PC-9 (cell line): ENCODE results near the gene KRT35. TPM values are rescaled to one million over a fixed set of nuclear protein-coding genes. Genes with fewer than 3 reads are reported as not detected.

Experiments used
- BruUV-seq: library from RNA; stranded (reverse); fragments of 400-500 nt; replicated peaks from 2 replicates; lab custom pipeline; 2021; lab: Mats Ljungman, UMichigan
- CTCF ChIA-PET: fragments of 300-600 bp; sonication (Branson Sonifier 250); formaldehyde crosslinking; loops from one replicate; lab custom pipeline; 2022; ENCODE audit warnings: antibody characterized with exemption; lab: Charles Lee
- POLR2A ChIA-PET: fragments of 300-600 bp; sonication (Branson Sonifier 250); formaldehyde crosslinking; loops from one replicate; lab custom pipeline; 2022; ENCODE audit warnings: antibody characterized with exemption; ENCODE audit not compliant: unreplicated experiment; lab: Charles Lee
- DNase-seq, 2 experiments: peaks; one replicate each; pipeline versions ENCODE4 v3.0.0 to v3.0.0-alpha.2; 2015 to 2022; ENCODE audit warnings: mixed read lengths in 1 of 2
- H2AFZ ChIP-seq: fragments of 200-600 bp; sonication (generic); 2 replicates; pipeline ENCODE4 v1.8.1; 2017; ENCODE audit warnings: antibody characterized with exemption
- H3F3A ChIP-seq: fragments of 200-600 bp; sonication (generic); 2 replicates; pipeline ENCODE4 v1.8.1; 2017; ENCODE audit warnings: antibody characterized with exemption, mild to moderate bottlenecking, low read depth; ENCODE audit not compliant: insufficient read depth
- H3K27ac ChIP-seq: fragments of 200-600 bp; sonication (generic); 2 replicates; pipeline ENCODE4 v1.6.1; 2016; ENCODE audit warnings: mixed run types
- H3K27me3 ChIP-seq: fragments of 200-600 bp; sonication (generic); 2 replicates; pipeline ENCODE4 v1.6.1; 2016; ENCODE audit warnings: low read depth, mixed run types; ENCODE audit not compliant: insufficient read depth
- H3K36me3 ChIP-seq: fragments of 200-600 bp; sonication (generic); 2 replicates; pipeline ENCODE4 v1.6.1; 2016; ENCODE audit warnings: low read depth, mixed run types
- H3K4me1 ChIP-seq: fragments of 200-600 bp; sonication (generic); replicated peaks from 2 replicates; pipeline ENCODE4 v1.6.1; 2016; ENCODE audit warnings: mixed run types; ENCODE audit not compliant: insufficient read depth
- H3K4me2 ChIP-seq: fragments of 200-600 bp; sonication (generic); 2 replicates; pipeline ENCODE4 v1.6.1; 2017; ENCODE audit warnings: mixed run types
- H3K4me3 ChIP-seq: fragments of 200-600 bp; sonication (generic); 2 replicates; pipeline ENCODE4 v1.6.1; 2016; ENCODE audit warnings: mixed run types
- H3K79me2 ChIP-seq: fragments of 200-600 bp; sonication (generic); 2 replicates; pipeline ENCODE4 v1.6.1; 2017; ENCODE audit warnings: low read depth, mixed run types
- H3K9me2 ChIP-seq: fragments of 200-600 bp; sonication (generic); 2 replicates; pipeline ENCODE4 v1.8.1; 2017; ENCODE audit warnings: mild to moderate bottlenecking; ENCODE audit not compliant: insufficient read depth
- H3K9me3 ChIP-seq: fragments of 200-600 bp; sonication (generic); 2 replicates; pipeline ENCODE4 v1.8.1; 2016; ENCODE audit warnings: low read depth; ENCODE audit not compliant: insufficient read depth
- H4K20me1 ChIP-seq: fragments of 200-600 bp; sonication (generic); 2 replicates; pipeline ENCODE4 v1.8.1; 2017; ENCODE audit not compliant: insufficient read depth
- EZH2 ChIP-seq: fragments of 200-600 bp; sonication (generic); IDR thresholded peaks from 2 replicates; pipeline ENCODE4 v1.8.0; 2017; ENCODE audit warnings: antibody characterized with exemption, low read depth
- intact Hi-C: fragments of 100-400 bp; cut with micrococcal nuclease; formaldehyde crosslinking; loops from one replicate; pipeline ENCODE4 v1.10.0; 2022; ENCODE audit not compliant: unreplicated experiment
- total RNA-seq: library from RNA; stranded (reverse); gene quantifications from 2 replicates; pipeline ENCODE4 v1.2.3, GENCODE V29; 2021
- TF ChIP-seq, protein P1 (sequence below): fragments of 200-600 bp; sonication (generic); conservative IDR thresholded peaks from 2 replicates; pipeline ENCODE4 v1.6.1; 2017; ENCODE audit warnings: mixed run types, antibody characterized with exemption, mild to moderate bottlenecking, moderate library complexity

Gene KRT35
- total RNA-seq, 1 experiment from 2014 or later, result not detected

- CTCF ChIA-PET, result interaction anchor here (0.7 kb wide), 1 partner anchor 267 kb away, joined by 6 read pairs; no protein-coding TSS in a partner anchor
- peaks cover 19% of the 10 kb centered on the region; the same call in 1 of the 2 replicates for H3K79me2 ChIP-seq
- H4K20me1 ChIP-seq, result 0 out of 2 replicates have a peak, but pooled peaks cover under 1% of the 10 kb centered on the region
- H3K4me1 ChIP-seq, result peaks cover 61% of the 10 kb centered on the region
- peak in 1 of 2 experiments; percentile 32 for DNase-seq
- BruUV-seq, result no TSS peak
- POLR2A ChIA-PET, result interaction anchor here (0.6 kb wide), 1 partner anchor 10 kb away, joined by 3 read pairs; the partner anchor contains the start of gene KRT19
- H3K4me2 ChIP-seq, result peak overlapping the region; percentile 69
- intact Hi-C loops, result no loop called here
- H3K9me3 ChIP-seq, result no peaks in the 10 kb centered on the region
- peaks cover 51% of the 10 kb centered on the region for H3F3A ChIP-seq
- H3K36me3 ChIP-seq, result peaks cover 3% of the 10 kb centered on the region
- no peaks in the 10 kb centered on the region for H3K9me2 ChIP-seq
- H3K27ac ChIP-seq, result peak overlapping the region; percentile 95; the same call in 1 of the 2 replicates
- TF ChIP-seq, protein P1, sequence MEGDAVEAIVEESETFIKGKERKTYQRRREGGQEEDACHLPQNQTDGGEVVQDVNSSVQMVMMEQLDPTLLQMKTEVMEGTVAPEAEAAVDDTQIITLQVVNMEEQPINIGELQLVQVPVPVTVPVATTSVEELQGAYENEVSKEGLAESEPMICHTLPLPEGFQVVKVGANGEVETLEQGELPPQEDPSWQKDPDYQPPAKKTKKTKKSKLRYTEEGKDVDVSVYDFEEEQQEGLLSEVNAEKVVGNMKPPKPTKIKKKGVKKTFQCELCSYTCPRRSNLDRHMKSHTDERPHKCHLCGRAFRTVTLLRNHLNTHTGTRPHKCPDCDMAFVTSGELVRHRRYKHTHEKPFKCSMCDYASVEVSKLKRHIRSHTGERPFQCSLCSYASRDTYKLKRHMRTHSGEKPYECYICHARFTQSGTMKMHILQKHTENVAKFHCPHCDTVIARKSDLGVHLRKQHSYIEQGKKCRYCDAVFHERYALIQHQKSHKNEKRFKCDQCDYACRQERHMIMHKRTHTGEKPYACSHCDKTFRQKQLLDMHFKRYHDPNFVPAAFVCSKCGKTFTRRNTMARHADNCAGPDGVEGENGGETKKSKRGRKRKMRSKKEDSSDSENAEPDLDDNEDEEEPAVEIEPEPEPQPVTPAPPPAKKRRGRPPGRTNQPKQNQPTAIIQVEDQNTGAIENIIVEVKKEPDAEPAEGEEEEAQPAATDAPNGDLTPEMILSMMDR, result no peak
- TF ChIP-seq EZH2, result no peak
- H2AFZ ChIP-seq, result no peak overlapping the region
- no peaks in the 10 kb centered on the region for H3K27me3 ChIP-seq
- peak overlapping the region; percentile 36; the same call in 1 of the 2 replicates for H3K4me3 ChIP-seq
Observed at GRCh38 chr17:41518031-41518430, 37.1 kb upstream of the KRT35 start.

GRCh38 chr17:41516830-41517283, 35.9 kb upstream of the KRT35 start:
- DNase-seq, result peak in 1 of 2 experiments; percentile 32
- TF ChIP-seq EZH2, result no peak
- TF ChIP-seq, protein P1, result no peak
- H3K4me1 ChIP-seq, result peaks cover 50% of the 10 kb centered on the region
- ChIA-PET CTCF (no interaction called here), POLR2A (interaction anchor here (0.5 kb wide), 1 partner anchor 738 kb away, joined by 10 read pairs; no protein-coding TSS in a partner anchor)
- intact Hi-C loops, result no loop called here
- H3K79me2 ChIP-seq, result peaks cover 18% of the 10 kb centered on the region; the same call in 1 of the 2 replicates
- H3K36me3 ChIP-seq, result no peaks in the 10 kb centered on the region; the same call in 1 of the 2 replicates
- no peak overlapping the region for H3K27ac ChIP-seq
- no peaks in the 10 kb centered on the region for H3K9me3 ChIP-seq
- H3K27me3 ChIP-seq, result no peaks in the 10 kb centered on the region
- no peaks in the 10 kb centered on the region for H4K20me1 ChIP-seq
- H3K4me3 ChIP-seq, result no peak overlapping the region
- BruUV-seq, result no TSS peak
- H3K9me2 ChIP-seq, result no peaks in the 10 kb centered on the region
- H2AFZ ChIP-seq, result no peak overlapping the region
- H3F3A ChIP-seq, result peaks cover 47% of the 10 kb centered on the region
- H3K4me2 ChIP-seq, result peak overlapping the region; percentile 69

- Histone ChIP-seq H3K4me1 (peaks cover 50% of the 10 kb centered on the region), H3F3A (peaks cover 49% of the 10 kb centered on the region), H3K4me2 (peak overlapping the region; percentile 69), H3K4me3 (no peak overlapping the region), H3K9me2 (no peaks in the 10 kb centered on the region), H3K79me2 (peaks cover 18% of the 10 kb centered on the region; the same call in 1 of the 2 replicates), H3K36me3 (no peaks in the 10 kb centered on the region; the same call in 1 of the 2 replicates), H3K27me3 (no peaks in the 10 kb centered on the region), H3K9me3 (no peaks in the 10 kb centered on the region), H4K20me1 (no peaks in the 10 kb centered on the region), H3K27ac (no peak overlapping the region), H2AFZ (no peak overlapping the region)
- POLR2A ChIA-PET, result interaction anchor here (0.5 to 0.7 kb wide), 2 partner anchors 9 to 738 kb away, joined by 4 to 10 read pairs; no protein-coding TSS in a partner anchor
- BruUV-seq, result no TSS peak
- intact Hi-C loops, result no loop called here
- TF ChIP-seq EZH2, result no peak
- TF ChIP-seq, protein P1, result no peak
- DNase-seq, result no peak
- CTCF ChIA-PET, result no interaction called here
Observed at GRCh38 chr17:41516147-41516829, 35.3 kb upstream of the KRT35 start.
